ENCODE measurements around the gene PPP3CA. TPM values are rescaled to one million over a fixed set of nuclear protein-coding genes. Genes with fewer than 3 reads are reported as not detected.

Gene PPP3CA
- total RNA-seq, 1 donor from 2014 or later, result 15.2 TPM

GRCh38 chr4:101229116-101229515, 118.2 kb downstream of the PPP3CA start:
- no peak for DNase-seq (ENCODE audit: low spot score)
- intact Hi-C loops (cut with DNase I), result no loop called here

GRCh38 chr4:101227715-101228114, 119.6 kb downstream of the PPP3CA start:
- intact Hi-C loops (cut with DNase I), result no loop called here
- no peak for DNase-seq (ENCODE audit: low spot score)

GRCh38 chr4:101224358-101225218, 122.7 kb downstream of the PPP3CA start:
- no peak for DNase-seq (ENCODE audit: low spot score)
- intact Hi-C loops (cut with DNase I), result no loop called here

GRCh38 chr4:101222156-101222845, 125.0 kb downstream of the PPP3CA start:
- intact Hi-C loops (cut with DNase I), result no loop called here

GRCh38 chr4:101221294-101221693, 126.0 kb downstream of the PPP3CA start:
- intact Hi-C loops (cut with DNase I), result no loop called here
- no peak for DNase-seq (ENCODE audit: low spot score)

More at GRCh38 chr4:101222156-101222845, 125.0 kb downstream of the PPP3CA start:
- DNase-seq (ENCODE audit: low spot score), result no peak

- intact Hi-C loops (cut with DNase I), result no loop called here
- DNase-seq (ENCODE audit: low spot score), result no peak
Measured at GRCh38 chr4:101218894-101219293, 128.4 kb downstream of the PPP3CA start.

- no peak for DNase-seq (ENCODE audit: low spot score)
- intact Hi-C loops (cut with DNase I), result no loop called here
Measured at GRCh38 chr4:101218346-101218745, 129.0 kb downstream of the PPP3CA start.

GRCh38 chr4:101217353-101218031, 129.8 kb downstream of the PPP3CA start:
- intact Hi-C loops (cut with DNase I), result no loop called here
- no peak for DNase-seq (ENCODE audit: low spot score)

- intact Hi-C loops (cut with DNase I), result no loop called here
- no peak for DNase-seq (ENCODE audit: low spot score)
Measured at GRCh38 chr4:101211146-101211553, 136.2 kb downstream of the PPP3CA start.

GRCh38 chr4:101210331-101210730, 137.0 kb downstream of the PPP3CA start:
- no peak for DNase-seq (ENCODE audit: low spot score)
- intact Hi-C loops (cut with DNase I), result no loop called here

GRCh38 chr4:101208171-101208570, 139.2 kb downstream of the PPP3CA start:
- no peak for DNase-seq (ENCODE audit: low spot score)
- intact Hi-C loops (cut with DNase I), result no loop called here

GRCh38 chr4:101205916-101206315, 141.4 kb downstream of the PPP3CA start:
- intact Hi-C loops (cut with DNase I), result no loop called here
- no peak for DNase-seq (ENCODE audit: low spot score)

- no peak for DNase-seq (ENCODE audit: low spot score)
- intact Hi-C loops (cut with DNase I), result no loop called here
Measured at GRCh38 chr4:101201421-101201820, 145.9 kb downstream of the PPP3CA start.

- intact Hi-C loops (cut with DNase I), result no loop called here
- DNase-seq (ENCODE audit: low spot score), result no peak
Measured at GRCh38 chr4:101200561-101200960, 146.8 kb downstream of the PPP3CA start.

- intact Hi-C loops (cut with DNase I), result loop anchor here (10.0 kb wide), 1 partner anchor 445 kb away; no protein-coding TSS in a partner anchor
- DNase-seq (ENCODE audit: low spot score), result no peak
Measured at GRCh38 chr4:101199507-101200285, 147.6 kb downstream of the PPP3CA start.

GRCh38 chr4:101198682-101199339, 148.5 kb downstream of the PPP3CA start:
- DNase-seq (ENCODE audit: low spot score), result no peak
- intact Hi-C loops (cut with DNase I), result loop anchor here (10.0 kb wide), 1 partner anchor 446 kb away; no protein-coding TSS in a partner anchor

GRCh38 chr4:101197350-101197749, 150.0 kb downstream of the PPP3CA start:
- no peak for DNase-seq (ENCODE audit: low spot score)
- intact Hi-C loops (cut with DNase I), result loop anchor here (10.0 kb wide), 1 partner anchor 447 kb away; no protein-coding TSS in a partner anchor

GRCh38 chr4:101192244-101192643, 155.1 kb downstream of the PPP3CA start:
- no peak for DNase-seq (ENCODE audit: low spot score)
- intact Hi-C loops (cut with DNase I), result loop anchor here (10.0 kb wide), 1 partner anchor 453 kb away; no protein-coding TSS in a partner anchor

All from cardiac septum (tissue), 1 donor.